ENCODE measurements around the gene COBL.

GRCh38 chr7:51229620-51230323, 86.8 kb downstream of the COBL start:
- TF ChIP-seq, protein P1, sequence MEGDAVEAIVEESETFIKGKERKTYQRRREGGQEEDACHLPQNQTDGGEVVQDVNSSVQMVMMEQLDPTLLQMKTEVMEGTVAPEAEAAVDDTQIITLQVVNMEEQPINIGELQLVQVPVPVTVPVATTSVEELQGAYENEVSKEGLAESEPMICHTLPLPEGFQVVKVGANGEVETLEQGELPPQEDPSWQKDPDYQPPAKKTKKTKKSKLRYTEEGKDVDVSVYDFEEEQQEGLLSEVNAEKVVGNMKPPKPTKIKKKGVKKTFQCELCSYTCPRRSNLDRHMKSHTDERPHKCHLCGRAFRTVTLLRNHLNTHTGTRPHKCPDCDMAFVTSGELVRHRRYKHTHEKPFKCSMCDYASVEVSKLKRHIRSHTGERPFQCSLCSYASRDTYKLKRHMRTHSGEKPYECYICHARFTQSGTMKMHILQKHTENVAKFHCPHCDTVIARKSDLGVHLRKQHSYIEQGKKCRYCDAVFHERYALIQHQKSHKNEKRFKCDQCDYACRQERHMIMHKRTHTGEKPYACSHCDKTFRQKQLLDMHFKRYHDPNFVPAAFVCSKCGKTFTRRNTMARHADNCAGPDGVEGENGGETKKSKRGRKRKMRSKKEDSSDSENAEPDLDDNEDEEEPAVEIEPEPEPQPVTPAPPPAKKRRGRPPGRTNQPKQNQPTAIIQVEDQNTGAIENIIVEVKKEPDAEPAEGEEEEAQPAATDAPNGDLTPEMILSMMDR (IDR thresholded peaks at IDR 0.05): no peak
- TF ChIP-seq POLR2A (IDR thresholded peaks at IDR 0.05): no peak

Data from uterus (tissue), 2 donors.